NCI-H187 treated with DMSO at 0.1 percent for 48 hours (cell line): Measurements from ENCODE around the gene MOV10L1.
"Not testable (repeated sequence)": the region's sequence is repeated elsewhere in the genome, so short reads cannot be mapped to it uniquely, and the experiment has no call there.

Experiments used
- DNase-seq: peaks from one replicate; lab custom pipeline; 2025; lab: John Stamatoyannopoulos, UW

MOV10L1 gene

DNA sequence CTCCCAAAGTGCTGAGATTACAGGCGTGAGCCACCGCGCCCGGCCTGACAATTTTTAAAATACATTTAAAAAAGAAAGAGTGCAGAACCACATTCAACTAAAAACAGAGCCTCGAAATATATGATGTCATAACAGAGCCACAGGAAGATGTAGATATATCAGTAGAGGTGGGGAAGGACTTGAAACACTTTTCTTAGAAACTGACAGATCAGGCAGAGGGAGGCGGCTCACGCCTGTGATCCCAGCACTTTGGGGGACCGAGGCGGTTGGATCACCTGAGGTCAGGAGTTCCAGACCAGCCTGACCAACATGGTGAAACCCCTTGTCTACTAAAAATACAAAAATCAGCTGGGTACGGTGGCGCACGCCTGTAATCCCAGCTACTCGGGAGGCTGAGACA lies 11.6 kb upstream of the MOV10L1 start:
- no peak for DNase-seq

DNA sequence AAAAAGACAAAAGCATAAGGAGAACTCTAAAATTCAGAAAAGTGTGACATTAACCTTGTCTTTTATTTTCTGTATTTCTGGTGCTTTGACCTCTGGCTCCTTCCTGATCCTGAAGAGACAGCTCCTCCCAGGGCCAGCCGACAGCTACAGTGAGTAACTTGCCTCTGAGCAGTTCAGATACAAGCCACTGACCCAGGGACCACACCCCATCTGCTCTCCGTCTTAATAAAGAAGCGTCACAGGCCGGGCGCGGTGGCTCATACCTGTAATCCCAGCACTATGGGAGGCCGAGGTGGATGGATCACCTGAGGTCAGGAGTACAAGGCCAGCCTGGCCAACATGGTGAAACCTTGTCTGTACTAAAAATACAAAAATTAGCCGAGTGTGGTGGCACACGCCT lies 11.0 kb upstream of the MOV10L1 start:
- no peak for DNase-seq

GRCh38 chr22:50080077-50080465 lies 9.7 kb upstream of the MOV10L1 start:
- no peak for DNase-seq

DNA sequence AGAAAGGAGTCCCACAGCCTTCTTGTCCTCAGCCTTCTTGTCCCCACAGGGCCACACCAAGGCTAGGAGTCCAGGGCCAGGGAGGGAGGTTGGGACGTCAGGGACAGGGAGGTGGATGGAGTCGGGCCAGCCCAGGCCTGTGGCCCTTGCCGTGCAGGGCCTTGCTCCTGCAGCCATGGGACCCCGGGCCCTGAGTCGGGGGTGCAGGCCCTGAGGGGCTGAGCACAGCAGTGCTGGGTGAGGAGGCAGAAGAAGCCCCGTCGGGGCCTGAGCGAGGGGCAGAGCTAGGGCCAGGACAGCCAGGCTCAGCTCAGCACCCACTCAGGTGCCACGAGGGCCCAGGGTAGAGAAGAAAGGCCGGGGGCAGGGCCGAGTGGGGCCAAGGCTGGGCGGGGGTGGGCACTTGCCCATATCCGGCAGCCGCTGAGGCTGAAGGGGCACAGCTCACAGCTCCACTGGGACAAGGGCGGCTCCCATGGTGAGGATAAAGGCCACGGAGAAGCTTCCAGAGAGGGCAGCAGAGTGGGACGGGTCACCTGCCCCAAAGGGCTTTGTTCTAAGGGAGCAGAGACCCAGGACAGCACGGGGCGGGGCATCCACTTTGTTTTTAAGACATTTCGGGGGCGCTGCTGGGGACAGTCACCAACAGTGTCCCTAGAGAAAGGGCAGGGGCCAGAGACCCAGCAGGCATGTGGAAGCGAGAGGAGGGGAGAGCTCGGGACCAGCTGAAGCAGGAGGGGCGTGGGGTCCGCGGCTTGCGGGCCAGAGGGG lies 8.2 kb upstream of the MOV10L1 start:
- no peak for DNase-seq

DNA sequence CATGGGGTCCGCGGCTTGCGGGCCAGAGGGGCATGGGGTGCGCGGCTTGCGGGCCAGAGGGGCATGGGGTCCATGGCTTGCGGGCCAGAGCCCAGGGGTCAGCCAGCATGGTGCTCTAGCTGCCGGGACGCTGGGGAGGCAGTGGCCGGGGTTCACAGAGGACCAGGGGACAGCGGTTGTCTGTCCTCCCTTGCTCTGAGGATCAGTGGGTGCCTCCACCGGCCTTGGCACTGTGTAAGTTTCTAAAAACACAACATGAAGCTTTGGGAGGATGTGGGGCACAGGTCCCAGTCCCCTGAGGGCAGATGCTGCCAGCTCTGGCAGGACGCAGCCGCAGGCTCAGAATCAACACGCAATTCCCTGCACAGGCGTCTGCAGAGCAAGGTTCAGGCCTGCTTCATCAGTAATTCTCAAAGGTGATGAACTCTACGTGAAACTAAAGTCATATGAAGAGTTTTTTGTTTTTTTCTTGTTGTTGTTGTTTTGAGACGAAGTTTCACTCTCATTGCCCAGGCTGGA lies 7.5 kb upstream of the MOV10L1 start:
- DNase-seq: no peak

GRCh38 chr22:50082961-50083461 lies 6.8 kb upstream of the MOV10L1 start:
- DNase-seq: no peak

GRCh38 chr22:50083462-50084079 lies 6.2 kb upstream of the MOV10L1 start:
- no peak for DNase-seq

- no peak for DNase-seq
Measured at GRCh38 chr22:50084080-50084477, 5.7 kb upstream of the MOV10L1 start.

- DNase-seq: no peak
Measured at GRCh38 chr22:50084614-50085021, 5.2 kb upstream of the MOV10L1 start.

DNA sequence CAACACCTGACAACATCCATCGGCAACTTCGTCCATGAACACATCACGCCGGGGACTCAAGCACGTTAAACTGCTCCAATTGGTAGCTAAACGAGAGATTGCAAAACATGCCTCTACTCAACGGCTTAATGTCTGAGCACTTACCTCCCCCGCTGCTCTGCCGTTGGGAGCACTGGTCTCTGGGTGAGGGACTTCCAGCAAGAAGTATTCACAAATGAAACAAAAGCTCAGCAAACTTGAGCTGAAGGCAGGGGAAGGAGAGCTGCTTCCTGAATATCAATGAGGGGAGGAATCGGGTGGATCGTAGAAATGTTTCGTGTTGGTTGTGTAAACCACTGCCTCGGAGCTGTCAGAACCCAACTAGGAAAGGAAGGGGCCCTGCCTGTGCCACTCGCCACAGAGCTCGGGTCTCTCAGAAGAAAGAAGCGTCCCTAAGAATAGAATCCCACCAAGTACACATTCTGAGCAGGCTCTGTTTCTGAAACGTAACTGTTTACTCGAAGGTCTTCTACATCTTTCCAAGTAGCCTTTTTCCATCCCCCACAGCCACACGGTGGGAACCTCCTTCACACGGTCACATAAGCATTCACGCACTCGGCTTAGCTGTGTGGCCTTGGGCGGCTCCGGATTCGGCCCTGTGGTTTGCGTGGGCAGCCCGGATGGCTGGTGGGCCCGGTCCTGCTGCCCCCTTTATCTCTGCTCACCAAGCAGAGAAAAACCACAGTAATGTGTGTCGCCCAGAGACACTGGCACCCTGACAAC lies 4.4 kb upstream of the MOV10L1 start, which contains the start of gene MLC1:
MLC1 (minus strand) TSS at position 216 of the 762 bp plus-strand sequence. CDS start 524 bp downstream, outside the sequence.
- DNase-seq: no peak

DNA sequence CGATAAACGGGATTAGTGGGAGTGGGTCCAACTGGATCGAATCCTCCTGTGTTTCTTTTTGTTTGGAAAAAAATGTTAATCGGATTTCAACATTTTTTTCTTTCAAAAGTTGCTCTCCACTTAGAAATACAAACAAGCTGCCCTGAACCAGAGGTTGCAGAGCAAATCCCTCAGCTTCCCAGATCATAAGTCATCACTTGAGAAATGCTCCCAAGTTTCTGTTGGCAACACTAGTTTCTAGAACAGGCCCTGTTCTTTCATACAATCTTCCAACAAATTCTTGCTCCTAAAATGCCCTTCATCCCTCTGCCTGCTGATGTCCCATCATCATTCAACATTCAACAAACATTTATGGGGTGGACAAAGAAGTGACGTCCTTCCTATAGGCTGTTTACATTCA lies 3.3 kb upstream of the MOV10L1 start:
- DNase-seq: no peak

- not testable (repeated sequence) for DNase-seq
Measured at GRCh38 chr22:50086975-50087374, 2.8 kb upstream of the MOV10L1 start.

DNA sequence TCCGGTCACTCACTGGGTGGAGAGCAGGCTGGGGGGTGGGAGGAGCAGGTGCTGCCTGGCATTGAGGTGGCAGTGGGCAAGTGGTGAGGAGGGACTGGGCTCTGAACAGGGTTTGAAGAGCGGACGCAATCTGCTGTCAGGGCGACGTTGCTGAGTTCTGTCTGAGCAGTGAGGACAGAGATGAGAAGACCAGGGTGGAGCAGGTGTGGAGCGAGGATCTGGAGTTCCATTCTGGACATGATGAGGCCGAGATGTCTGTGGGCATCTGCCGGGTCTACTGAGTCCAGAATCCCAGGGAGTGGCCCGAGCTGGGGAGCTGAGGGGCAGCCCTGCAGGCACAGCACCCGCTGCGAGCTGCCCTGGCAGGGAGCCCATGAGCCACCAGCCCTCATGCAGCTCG lies 2.2 kb upstream of the MOV10L1 start:
- DNase-seq: no peak

GRCh38 chr22:50088096-50088495 lies 1.7 kb upstream of the MOV10L1 start:
- no peak for DNase-seq

DNA sequence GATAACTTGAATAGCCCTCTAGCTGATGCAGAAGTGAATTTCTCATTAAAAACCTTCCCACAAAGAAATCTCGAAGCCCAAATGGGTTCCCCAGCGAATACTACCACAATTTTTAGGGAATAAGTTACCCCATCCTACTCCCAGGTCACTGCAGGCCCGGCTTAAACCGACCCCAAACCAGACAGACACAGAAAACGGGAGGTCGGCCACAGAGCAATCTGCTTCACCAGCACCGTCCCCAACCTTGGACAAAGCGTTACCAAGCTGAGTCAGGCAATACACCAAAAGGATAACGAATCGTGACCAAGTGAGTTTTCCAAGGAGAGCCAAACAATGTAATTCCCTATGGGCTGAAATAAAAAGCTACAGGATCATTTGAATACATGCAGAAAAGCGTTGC lies 575 bp upstream of the MOV10L1 start:
- DNase-seq: no peak

- no peak for DNase-seq
Measured at GRCh38 chr22:50090412-50090714, 557 bp downstream of the MOV10L1 start.

DNA sequence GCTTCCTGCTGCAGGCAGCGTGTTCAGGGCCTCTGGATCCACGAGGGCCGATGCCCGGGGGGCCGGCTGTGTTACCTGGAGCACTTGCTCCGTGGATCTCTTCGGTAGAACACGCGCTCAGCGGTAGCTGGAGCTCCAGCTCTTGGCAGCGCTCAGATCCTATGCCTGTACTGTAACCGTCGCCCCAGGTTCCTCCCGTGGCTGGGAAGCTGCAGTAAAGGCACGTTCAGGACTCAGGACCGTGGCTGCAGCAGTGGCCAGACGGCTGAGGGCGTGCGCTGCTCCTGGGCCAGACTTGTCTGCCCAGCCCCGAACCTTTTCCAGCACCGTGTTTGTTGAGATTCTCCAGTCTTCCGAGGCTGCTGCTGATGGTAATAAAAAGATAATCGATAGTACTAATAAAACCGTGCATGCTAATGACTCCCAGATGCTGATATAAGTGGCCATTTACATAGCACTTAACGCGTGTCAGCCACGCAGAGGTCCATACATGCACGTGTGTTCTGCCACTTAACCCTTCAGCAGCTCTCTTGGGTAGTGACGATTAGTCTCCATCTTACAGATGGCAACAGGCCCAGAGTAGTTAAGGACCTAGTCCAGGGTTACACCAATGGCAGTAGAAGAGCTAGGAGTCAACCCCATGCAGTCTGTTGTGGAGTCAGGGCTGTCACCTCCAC lies 1.4 kb downstream of the MOV10L1 start:
- DNase-seq: no peak

DNA sequence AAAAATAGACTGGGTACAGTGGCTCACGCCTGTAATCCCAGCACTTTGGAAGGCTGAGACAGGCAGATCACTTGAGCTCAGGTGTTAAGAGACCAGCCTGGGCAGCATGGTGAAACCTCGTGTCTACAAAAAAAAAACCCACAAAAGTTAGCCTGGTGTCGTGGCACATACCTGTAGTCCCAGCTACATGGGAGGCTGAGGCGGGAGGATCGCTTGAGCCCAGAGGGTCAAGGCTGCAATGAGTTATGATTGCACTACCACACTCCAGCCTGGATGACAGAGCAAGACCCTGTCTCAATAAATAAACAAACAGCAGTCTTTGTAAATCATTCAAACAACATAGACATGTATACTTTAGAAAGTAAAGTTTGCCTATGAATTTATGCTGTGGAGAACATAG lies 2.5 kb downstream of the MOV10L1 start:
- DNase-seq: no peak

DNA sequence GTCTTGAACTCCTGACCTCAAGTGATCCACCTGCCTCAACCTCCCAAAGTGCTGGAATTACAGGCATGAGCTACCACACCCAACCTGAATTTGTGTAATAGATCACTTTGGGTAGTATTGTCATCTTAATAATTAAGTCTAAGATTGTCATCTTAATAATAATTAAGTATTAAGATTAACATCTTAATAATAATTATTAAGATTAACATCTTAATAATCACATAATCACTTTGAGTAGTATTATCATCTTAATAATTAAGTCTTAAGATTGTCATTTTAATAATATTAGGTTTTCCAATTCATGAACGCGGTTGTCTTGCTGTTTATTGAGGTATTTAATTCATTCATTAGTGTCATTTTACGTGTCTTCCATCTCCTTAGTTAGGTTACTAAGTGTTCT lies 8.2 kb downstream of the MOV10L1 start:
- DNase-seq: no peak

DNA sequence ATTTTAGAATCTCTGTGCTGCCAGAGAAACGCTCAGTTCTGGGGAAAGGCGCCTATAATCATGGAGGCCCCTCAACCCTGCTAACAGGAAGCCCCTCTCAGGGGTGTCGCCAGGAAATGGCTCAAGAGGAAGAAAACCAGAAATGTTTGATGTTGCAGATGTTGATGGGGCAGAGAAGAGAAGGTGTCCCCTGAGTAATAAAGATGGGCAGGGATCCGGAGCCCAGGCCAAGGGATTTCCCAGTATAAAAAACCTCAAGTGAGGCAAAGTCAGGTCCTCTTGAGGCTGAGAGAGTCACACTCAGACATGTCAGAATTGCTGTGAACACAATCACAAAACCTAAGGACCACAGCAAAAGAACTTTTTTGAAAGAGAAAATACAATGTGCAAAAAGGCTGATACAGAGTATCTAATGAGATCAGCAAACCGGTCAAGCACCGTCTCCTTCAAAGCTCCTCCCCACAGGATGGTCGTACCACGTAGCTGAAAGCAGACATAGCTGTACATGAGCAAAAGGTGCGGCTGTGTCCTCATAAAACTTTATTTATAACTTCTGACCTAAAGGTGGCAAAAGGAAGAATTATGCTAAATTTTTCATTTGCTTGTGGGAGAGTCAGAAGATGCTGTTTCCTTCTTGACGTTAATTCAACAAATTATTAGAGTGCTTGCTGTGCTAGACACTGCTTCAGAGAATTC lies 12.2 kb downstream of the MOV10L1 start:
- DNase-seq: no peak

DNA sequence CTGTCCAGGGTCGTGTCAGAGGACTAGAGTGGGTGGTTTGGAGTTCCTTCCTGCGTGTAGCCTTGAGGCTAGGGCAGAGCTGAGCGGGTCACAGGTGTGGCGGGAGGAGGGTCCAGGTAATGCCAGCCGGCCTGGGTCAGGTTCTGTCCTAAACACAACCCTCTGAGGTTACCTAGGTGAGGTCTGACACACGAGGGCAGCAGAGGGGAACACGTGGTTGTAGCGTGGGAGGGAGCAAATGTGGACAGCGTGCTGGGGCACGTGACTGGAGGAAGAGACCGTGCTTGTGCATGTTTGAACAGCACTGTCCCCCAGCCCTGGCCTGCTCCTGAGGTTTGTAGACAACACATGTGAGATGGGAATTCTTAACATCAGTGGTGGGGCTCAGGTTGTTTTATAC lies 13.1 kb downstream of the MOV10L1 start:
- no peak for DNase-seq

GRCh38 chr22:50104141-50104544 lies 14.3 kb downstream of the MOV10L1 start:
- DNase-seq: no peak
